IPS DF 4.7 (cell line): ENCODE data around the gene AGPS.
"Not testable (repeated sequence)": the region's sequence is repeated elsewhere in the genome, so short reads cannot be mapped to it uniquely, and the experiment has no call there.

Source experiments
- DNase-seq: peaks from one replicate; pipeline ENCODE4 v3.0.0-alpha.2; 2013; ENCODE audit warnings: low spot score; ENCODE audit errors: extremely low read depth

The AGPS gene

GRCh38 chr2:177385151-177385550, 7.4 kb upstream of the AGPS start:
- no peak for DNase-seq

- no peak for DNase-seq
Observed at GRCh38 chr2:177391822-177392372, 676 bp upstream of the AGPS start.

GRCh38 chr2:177393203-177393755, 706 bp downstream of the AGPS start:
- DNase-seq = no peak

- no peak for DNase-seq
Observed at GRCh38 chr2:177393824-177394593, 1.4 kb downstream of the AGPS start.

- no peak for DNase-seq
Observed at GRCh38 chr2:177394594-177394973, 2.0 kb downstream of the AGPS start.

GRCh38 chr2:177395351-177396065, 2.9 kb downstream of the AGPS start:
- no peak for DNase-seq

- DNase-seq = no peak
Observed at GRCh38 chr2:177396703-177397460, 4.3 kb downstream of the AGPS start.

- no peak for DNase-seq
Observed at GRCh38 chr2:177397481-177398289, 5.1 kb downstream of the AGPS start.

- no peak for DNase-seq
Observed at GRCh38 chr2:177398290-177398683, 5.7 kb downstream of the AGPS start.

- no peak for DNase-seq
Observed at GRCh38 chr2:177398791-177399190, 6.2 kb downstream of the AGPS start.

- no peak for DNase-seq
Observed at GRCh38 chr2:177399376-177399775, 6.8 kb downstream of the AGPS start.

GRCh38 chr2:177400337-177400923, 7.9 kb downstream of the AGPS start:
- no peak for DNase-seq

GRCh38 chr2:177402096-177402495, 9.5 kb downstream of the AGPS start:
- DNase-seq = no peak

- no peak for DNase-seq
Observed at GRCh38 chr2:177403838-177404237, 11.3 kb downstream of the AGPS start.

GRCh38 chr2:177404243-177404642, 11.7 kb downstream of the AGPS start:
- DNase-seq = no peak

- DNase-seq = no peak
Observed at GRCh38 chr2:177405029-177405692, 12.6 kb downstream of the AGPS start.

GRCh38 chr2:177406182-177406581, 13.6 kb downstream of the AGPS start:
- DNase-seq = no peak

- DNase-seq = no peak
Observed at GRCh38 chr2:177407031-177407430, 14.5 kb downstream of the AGPS start.

- DNase-seq = not testable (repeated sequence)
Observed at GRCh38 chr2:177410629-177411028, 18.1 kb downstream of the AGPS start.

GRCh38 chr2:177413703-177414102, 21.1 kb downstream of the AGPS start:
- no peak for DNase-seq
